Femur (tissue), 1 donor: Measurements from ENCODE around the gene KDM1B.

Experiments
- DNase-seq: peaks from one replicate; pipeline ENCODE4 v3.0.0-alpha.2; 2017

KDM1B gene

DNA sequence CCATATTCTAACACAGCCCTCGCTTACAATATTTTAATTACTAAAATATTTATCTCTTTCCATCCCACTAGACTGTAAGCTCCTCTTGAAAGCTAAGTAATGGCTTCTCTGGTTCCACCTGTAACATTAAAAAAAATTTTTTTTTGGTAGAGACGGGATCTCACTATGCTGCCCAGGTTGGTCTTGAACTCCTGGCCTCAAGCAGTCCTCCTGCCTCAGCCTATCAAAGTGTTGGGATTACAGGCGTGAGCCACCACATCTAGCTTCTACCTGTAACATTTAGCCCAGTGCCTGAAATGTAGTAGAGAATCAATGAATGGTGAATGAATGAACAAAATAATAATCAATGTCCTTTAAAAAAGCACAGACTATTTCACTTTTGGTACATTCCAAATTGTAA, 80.3 kb downstream of the KDM1B start:
- no peak for DNase-seq

- no peak for DNase-seq
Observed at GRCh38 chr6:18237167-18237566, 81.9 kb downstream of the KDM1B start.

GRCh38 chr6:18240230-18240629, 85.0 kb downstream of the KDM1B start:
- no peak for DNase-seq

DNA sequence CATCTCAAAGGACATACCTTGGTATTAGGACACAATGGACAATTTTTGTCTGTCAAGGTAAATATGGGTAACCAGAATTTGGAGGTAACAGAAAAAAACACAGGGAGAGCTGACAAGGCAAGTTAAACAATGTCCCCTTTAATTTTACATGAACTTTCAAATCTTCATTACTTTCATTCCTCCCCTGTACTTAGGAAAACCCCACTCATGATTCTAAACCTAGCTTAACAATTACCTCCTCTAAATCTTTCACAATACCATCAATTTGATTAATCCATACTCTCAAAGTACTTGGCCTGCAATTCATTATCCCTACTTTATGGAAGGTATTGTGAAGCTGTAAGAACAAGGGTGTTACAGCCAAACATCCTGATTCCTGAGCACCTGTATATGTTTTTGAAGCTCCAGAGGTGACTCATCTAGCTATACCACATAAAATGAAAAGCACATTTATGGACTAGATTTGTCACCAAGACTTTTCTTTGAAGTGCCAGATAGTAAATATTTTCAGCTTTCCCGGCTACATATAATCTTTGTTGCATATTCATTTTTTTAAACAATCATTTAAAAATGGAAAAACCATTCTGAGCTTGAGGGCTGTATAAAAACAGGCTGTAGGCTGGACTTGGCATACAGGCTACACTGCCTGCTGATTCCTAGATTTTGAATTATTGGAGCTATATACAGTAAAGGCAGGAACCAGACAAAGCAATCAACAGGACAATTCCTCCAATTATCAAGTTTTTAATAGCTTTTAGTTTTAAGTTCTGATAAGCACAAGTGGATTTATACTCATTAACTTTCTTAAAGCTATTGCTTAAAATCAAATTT, 86.2 kb downstream of the KDM1B start:
- no peak for DNase-seq

DNA sequence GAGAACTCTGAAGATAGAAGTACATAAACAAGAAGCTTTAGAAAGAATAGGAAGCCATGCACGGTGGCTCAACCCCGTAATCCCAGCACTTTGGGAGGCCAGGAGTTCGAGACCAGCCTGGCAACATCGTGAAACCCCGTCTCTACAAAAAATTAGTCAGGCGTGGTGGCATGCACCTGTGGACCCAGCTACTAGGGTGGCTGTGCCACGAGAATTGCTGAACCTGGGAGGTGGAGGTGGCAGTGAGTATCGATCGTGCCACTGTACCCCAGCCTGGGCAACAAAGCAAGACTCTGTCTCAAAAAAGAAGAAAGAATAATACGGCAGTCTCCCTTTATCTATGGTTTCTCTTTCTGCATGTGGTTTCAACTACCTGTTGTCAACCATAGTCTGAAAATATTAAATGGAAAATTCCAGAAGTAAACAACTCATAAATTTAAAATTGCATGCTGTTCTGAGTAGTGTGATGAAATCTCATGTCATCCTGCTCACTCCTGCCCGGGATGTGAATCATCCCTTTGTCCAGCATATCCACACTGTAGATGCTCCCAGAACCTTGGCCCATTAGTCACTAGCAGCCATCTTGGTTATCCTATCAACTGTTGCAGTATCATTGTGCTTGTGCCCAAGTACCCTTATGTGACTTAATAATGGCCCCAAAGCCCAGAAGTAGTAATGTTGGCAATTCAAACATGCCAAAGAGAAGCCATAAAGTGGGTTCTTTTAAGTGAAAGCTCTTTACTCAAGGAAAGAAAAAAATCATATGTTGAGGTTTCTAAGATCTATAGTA, 87.0 kb downstream of the KDM1B start:
- DNase-seq: no peak

- no peak for DNase-seq
Observed at GRCh38 chr6:18243302-18243893, 88.2 kb downstream of the KDM1B start.

DNA sequence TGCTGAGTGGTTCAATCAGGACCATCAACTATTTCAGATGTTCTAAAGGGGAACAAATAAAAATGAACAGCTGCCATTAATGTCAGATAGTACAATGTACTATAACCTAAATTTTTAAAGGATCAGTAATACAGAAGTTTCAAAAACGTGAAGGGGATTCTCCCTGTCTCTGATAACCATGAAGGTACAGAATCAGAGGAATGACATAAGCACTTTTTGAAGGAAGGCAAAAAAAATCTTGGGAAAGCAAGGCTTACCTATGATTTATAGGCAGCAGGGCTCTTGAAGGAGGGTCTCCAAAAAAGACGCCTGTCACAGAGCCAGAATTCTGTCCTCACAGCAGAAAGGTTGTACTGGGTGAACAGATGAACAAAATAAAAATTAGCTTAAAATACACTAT, 89.0 kb downstream of the KDM1B start:
- no peak for DNase-seq

GRCh38 chr6:18245079-18245478, 89.9 kb downstream of the KDM1B start:
- no peak for DNase-seq

GRCh38 chr6:18245642-18246041, 90.4 kb downstream of the KDM1B start:
- DNase-seq: no peak

DNA sequence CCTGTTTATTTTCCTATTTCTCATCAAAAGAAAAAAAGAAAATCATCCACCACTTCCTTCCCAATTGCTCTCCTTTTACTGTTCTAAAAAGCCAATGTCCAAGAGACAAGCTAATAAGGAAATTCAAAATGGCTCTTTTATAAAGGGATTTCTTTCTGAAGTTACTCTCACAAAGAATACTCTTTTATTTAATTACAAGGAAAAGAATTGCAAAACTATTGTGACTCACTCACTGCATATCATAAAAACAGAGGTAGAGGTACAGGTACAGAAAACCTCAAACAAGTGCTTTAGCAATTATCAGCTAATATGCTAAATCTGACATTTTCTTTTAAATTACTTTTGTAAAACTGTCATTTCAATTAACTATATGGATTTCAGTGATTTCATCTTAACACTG, 91.0 kb downstream of the KDM1B start:
- DNase-seq: no peak

DNA sequence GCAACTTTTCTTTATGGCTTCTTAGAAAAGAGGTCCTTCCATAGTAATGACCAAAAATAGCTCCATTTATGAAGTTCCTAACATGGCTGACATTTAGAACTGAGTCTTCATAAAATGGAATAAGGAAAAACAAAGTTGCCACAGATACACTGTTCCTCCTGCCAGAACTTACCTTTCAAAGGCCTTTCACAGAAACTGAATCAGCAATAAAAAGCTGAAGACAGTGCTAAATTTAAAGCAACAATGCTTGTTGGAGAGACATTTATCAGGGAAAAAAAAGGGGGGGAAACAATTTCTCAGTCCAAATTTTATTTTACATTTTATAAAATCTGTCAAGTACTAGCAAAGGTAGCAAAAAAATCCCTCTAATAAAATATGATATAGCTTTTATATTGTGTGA, 91.8 kb downstream of the KDM1B start:
- DNase-seq: no peak

DNA sequence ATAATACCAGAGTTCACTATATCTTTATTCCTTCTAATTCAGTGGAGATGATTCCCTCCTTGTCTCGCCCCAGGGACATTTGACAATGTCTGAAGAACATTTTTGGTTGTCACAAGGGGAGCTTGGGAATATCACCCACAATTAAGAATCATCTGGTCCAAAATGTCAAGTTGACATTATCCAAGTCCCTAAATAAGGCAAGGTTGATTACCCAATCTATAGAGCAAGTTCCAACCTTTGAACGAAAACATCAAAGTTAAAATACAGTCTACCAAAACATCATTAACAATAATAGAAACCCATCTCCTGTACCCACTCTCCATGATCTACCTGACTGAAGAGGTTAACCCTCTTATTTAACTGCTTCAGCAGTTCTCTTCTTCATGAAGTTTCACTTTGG, 93.5 kb downstream of the KDM1B start:
- DNase-seq: no peak

GRCh38 chr6:18249271-18249670, 94.0 kb downstream of the KDM1B start:
- DNase-seq: no peak

GRCh38 chr6:18253635-18254034, 98.4 kb downstream of the KDM1B start:
- DNase-seq: no peak

DNA sequence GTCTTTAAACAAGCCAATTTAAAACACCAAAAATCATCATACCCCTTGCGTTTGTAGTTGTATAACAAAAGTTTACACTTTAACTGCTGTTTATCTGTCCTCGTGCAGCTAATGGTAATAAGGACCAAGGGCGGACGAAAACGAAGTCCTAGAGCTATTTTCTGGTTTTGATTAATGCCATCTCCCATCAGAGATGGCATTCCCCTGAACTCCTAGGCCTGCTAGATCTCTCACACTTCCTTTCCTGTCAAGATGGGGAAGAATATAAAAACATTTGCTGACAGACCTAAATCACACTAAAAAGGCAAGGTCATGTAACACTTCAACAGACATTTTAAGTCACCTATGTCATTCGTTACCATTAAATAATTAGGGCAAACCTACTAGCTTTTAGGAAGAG, 99.6 kb downstream of the KDM1B start:
- DNase-seq: no peak

GRCh38 chr6:18259675-18260447, 104.6 kb downstream of the KDM1B start:
- no peak for DNase-seq

- DNase-seq: peak; percentile 36
Observed at GRCh38 chr6:18260448-18261106, 105.4 kb downstream of the KDM1B start.

- DNase-seq: no peak
Observed at GRCh38 chr6:18261877-18262276, 106.7 kb downstream of the KDM1B start.

DNA sequence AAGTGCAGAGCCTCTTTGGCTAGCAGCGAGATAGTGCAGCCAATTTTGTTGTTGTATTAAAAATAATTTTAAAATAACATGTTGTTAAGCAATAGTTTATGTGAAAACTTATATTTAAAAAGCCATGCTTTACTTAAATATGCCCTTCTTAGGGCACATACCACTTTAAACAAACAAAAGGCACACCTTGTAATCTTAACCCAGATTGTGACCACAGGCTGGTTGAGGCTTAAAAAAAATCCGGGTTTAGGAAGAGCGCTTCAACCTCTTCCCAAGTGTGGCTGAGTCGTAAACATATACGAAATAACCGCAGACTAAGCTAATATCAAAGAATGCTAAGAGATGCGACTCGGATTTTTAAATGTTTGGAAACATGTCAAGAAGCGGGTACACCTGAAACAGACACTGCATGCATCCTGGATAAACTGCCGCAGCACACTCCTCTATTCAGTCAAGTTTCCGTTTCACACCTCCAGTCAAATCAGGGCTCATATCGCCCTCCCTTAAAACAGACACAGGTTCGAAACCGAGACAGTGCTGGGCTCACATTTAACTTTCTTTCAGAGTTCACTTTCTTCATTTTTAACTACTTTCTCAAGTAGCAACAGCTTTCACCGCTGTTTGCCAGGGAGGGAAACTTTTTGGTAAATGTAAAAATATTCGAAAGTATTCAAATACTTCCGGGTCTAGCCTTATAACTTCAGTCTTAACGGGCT, 107.6 kb downstream of the KDM1B start:
- DNase-seq: no peak

DNA sequence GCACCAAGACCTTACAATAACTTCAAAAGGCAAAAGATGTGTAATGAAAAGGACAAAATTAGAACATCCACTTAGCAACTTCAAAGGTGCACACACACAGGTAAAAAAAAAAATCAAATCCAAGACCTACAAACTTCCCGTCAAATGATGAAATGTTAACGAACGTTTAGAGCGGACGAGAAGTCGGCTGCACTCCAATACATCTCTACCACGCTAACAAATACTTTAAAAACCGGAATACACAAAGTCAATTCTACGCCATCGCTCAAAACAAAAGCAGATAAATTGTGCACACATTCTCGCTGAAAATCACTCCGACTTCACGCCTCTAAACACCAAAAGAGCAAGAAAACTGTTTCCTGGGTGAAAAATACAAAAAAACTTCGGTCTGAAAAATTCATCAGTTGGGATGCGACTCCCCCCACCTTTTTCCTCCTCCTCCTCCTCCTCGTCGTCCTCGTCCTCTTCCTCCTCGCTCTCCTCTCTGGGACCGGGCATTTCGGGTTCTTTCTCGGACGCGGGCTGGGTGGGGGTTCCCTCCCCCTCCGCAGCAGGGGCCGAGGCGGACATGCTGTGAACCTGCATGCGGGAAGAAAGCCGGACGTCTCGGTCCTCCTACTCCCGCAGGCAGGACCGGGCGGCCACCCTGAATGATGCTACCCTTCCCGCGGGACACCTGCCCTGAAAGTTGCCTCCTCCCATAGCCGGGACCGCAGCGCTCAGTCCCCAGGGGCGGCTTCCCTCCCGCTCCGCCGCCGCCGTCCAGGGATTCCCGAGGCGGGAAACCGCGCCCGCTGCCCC, 108.4 kb downstream of the KDM1B start:
- peak; percentile 27 for DNase-seq
